Panc1 (cell line): ENCODE results near the gene POLR2B. TPM values are rescaled to one million over a fixed set of nuclear protein-coding genes. Genes with fewer than 3 reads are reported as not detected.
"Not testable (repeated sequence)": the region's sequence is repeated elsewhere in the genome, so short reads cannot be mapped to it uniquely, and the experiment has no call there.

Source experiments
- ATAC-seq: fragments of 200-7000 bp; cut with Tn5 transposase; 2 replicates; pipeline ENCODE4 v1.9.1; 2020; ENCODE audit warnings: mild to moderate bottlenecking, moderate library complexity
- BruUV-seq: library from RNA; stranded (reverse); fragments of 400-500 nt; replicated peaks from 2 replicates; lab custom pipeline; 2021; lab: Mats Ljungman, UMichigan
- CTCF ChIA-PET: fragments of 300-600 bp; sonication (Branson Sonifier 250); formaldehyde crosslinking; loops from one replicate; lab custom pipeline; 2022; ENCODE audit warnings: antibody characterized with exemption; lab: Charles Lee
- POLR2A ChIA-PET: fragments of 300-600 bp; sonication (Branson Sonifier 250); formaldehyde crosslinking; loops from one replicate; lab custom pipeline; 2022; ENCODE audit warnings: antibody characterized with exemption; lab: Charles Lee
- DNase-seq: peaks from one replicate; pipeline ENCODE4 v3.0.0-alpha.2; 2010; ENCODE audit warnings: low read depth, low spot score
- H3K27ac ChIP-seq: 2 replicates; pipeline ENCODE4 v1.5.1; 2011; ENCODE audit warnings: mild to moderate bottlenecking, low read length, inconsistent platforms
- H3K27me3 ChIP-seq: fragments of 200-500 bp; sonication (Bioruptor generic); 2 replicates; pipeline ENCODE4 v1.6.0; 2014; ENCODE audit warnings: low read length, inconsistent platforms; ENCODE audit not compliant: control insufficient read depth, insufficient read depth
- H3K36me3 ChIP-seq: fragments of 200-500 bp; sonication (Bioruptor generic); 2 replicates; pipeline ENCODE4 v1.5.1; 2014; ENCODE audit warnings: inconsistent platforms, mild to moderate bottlenecking, low read length, moderate library complexity; ENCODE audit not compliant: control insufficient read depth, insufficient read depth
- H3K4me1 ChIP-seq: 2 replicates; pipeline ENCODE4 v1.5.1; 2011; ENCODE audit warnings: inconsistent platforms, mild to moderate bottlenecking, low read length, moderate library complexity; ENCODE audit not compliant: control insufficient read depth, insufficient read depth
- H3K4me3 ChIP-seq, 2 experiments: 2 replicates each; pipeline ENCODE4 v1.5.1; 2011 to 2012; ENCODE audit warnings: low read depth in 2 of 2, low read length in 2 of 2, mild to moderate bottlenecking in 2 of 2, inconsistent platforms in 1 of 2, moderate library complexity in 1 of 2
- H3K9me3 ChIP-seq: fragments of 200-500 bp; sonication (Bioruptor generic); 2 replicates; pipeline ENCODE4 v1.5.1; 2014; ENCODE audit warnings: low read depth, mild to moderate bottlenecking, inconsistent platforms, low read length, moderate library complexity; ENCODE audit not compliant: control insufficient read depth, insufficient read depth
- POLR2AphosphoS5 ChIP-seq: IDR thresholded peaks from 2 replicates; pipeline ENCODE4 v1.6.1; 2012; ENCODE audit warnings: mild to moderate bottlenecking, low read depth, low read length, moderate library complexity
- SIN3A ChIP-seq: IDR thresholded peaks from 2 replicates; pipeline ENCODE4 v1.6.1; 2012; ENCODE audit warnings: low read depth, mild to moderate bottlenecking, low read length, moderate library complexity, borderline replicate concordance; ENCODE audit not compliant: insufficient read depth
- TCF7L2 ChIP-seq: IDR thresholded peaks from 2 replicates; pipeline ENCODE4 v1.6.1; 2011; ENCODE audit warnings: mild to moderate bottlenecking, low read depth, low read length, inconsistent platforms
- in situ Hi-C: cut with HindIII; loops from 2 replicates; pipeline ENCODE4 v1.10.0; 2016; ENCODE audit warnings: low sequenced_read_pairs, low pct_unique_long_range_greater_than_20kb
- intact Hi-C: fragments of 100-400 bp; cut with micrococcal nuclease; formaldehyde crosslinking; loops from one replicate; pipeline ENCODE4 v1.10.0; 2022; ENCODE audit not compliant: unreplicated experiment
- total RNA-seq: library from RNA; stranded (reverse); gene quantifications from one replicate; pipeline ENCODE4 v1.2.1, GENCODE V29; 2021; ENCODE audit not compliant: unreplicated experiment
- TF ChIP-seq, protein P1 (sequence below): fragments of 450-650 bp; IDR thresholded peaks from 2 replicates; pipeline ENCODE4 v1.5.1; 2017; ENCODE audit warnings: mild to moderate bottlenecking
- TF ChIP-seq, protein P2 (sequence below), 2 experiments: IDR thresholded peaks; 2 replicates each; pipeline ENCODE4 v1.6.1; 2011 to 2012; ENCODE audit warnings: low read depth in 2 of 2, control low read depth in 1 of 2, low read length in 1 of 2, mild to moderate bottlenecking in 1 of 2, moderate library complexity in 1 of 2; ENCODE audit not compliant: insufficient read depth in 1 of 2

The POLR2B gene
- total RNA-seq, 1 experiment from 2014 or later: 84.1 TPM

DNA sequence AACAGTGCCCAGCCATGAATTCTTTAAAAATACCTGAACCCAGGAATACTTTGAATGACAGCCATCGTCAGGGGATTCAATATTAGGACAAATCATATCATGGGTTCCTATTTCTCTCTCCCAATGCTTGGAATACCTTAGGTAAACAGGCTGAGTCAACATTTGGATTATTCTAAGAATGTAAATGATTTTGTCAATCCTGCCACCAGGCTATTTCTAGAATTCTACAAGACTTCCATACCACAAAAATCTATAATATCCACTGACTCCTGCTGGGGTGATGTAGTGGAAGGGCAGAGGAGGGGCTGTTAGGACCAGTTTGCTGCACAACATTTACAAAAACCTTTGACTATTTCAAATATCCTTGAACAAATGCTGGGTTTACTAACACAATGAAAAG is 66.3 kb downstream of the POLR2B start:
- no TSS peak for BruUV-seq
- ATAC-seq (no peak), DNase-seq (no peak)
- Histone ChIP-seq H3K27me3 (no peaks in the 10 kb centered on the region; the same call in 1 of the 2 replicates), H3K27ac (no peak overlapping the region), H3K9me3 (no peaks in the 10 kb centered on the region), H3K36me3 (no peaks in the 10 kb centered on the region), H3K4me1 (no peaks in the 10 kb centered on the region), H3K4me3 (no peak overlapping the region)
- TF ChIP-seq, protein P1, sequence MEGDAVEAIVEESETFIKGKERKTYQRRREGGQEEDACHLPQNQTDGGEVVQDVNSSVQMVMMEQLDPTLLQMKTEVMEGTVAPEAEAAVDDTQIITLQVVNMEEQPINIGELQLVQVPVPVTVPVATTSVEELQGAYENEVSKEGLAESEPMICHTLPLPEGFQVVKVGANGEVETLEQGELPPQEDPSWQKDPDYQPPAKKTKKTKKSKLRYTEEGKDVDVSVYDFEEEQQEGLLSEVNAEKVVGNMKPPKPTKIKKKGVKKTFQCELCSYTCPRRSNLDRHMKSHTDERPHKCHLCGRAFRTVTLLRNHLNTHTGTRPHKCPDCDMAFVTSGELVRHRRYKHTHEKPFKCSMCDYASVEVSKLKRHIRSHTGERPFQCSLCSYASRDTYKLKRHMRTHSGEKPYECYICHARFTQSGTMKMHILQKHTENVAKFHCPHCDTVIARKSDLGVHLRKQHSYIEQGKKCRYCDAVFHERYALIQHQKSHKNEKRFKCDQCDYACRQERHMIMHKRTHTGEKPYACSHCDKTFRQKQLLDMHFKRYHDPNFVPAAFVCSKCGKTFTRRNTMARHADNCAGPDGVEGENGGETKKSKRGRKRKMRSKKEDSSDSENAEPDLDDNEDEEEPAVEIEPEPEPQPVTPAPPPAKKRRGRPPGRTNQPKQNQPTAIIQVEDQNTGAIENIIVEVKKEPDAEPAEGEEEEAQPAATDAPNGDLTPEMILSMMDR: no peak
- TF ChIP-seq TCF7L2: no peak
- TF ChIP-seq, protein P2, sequence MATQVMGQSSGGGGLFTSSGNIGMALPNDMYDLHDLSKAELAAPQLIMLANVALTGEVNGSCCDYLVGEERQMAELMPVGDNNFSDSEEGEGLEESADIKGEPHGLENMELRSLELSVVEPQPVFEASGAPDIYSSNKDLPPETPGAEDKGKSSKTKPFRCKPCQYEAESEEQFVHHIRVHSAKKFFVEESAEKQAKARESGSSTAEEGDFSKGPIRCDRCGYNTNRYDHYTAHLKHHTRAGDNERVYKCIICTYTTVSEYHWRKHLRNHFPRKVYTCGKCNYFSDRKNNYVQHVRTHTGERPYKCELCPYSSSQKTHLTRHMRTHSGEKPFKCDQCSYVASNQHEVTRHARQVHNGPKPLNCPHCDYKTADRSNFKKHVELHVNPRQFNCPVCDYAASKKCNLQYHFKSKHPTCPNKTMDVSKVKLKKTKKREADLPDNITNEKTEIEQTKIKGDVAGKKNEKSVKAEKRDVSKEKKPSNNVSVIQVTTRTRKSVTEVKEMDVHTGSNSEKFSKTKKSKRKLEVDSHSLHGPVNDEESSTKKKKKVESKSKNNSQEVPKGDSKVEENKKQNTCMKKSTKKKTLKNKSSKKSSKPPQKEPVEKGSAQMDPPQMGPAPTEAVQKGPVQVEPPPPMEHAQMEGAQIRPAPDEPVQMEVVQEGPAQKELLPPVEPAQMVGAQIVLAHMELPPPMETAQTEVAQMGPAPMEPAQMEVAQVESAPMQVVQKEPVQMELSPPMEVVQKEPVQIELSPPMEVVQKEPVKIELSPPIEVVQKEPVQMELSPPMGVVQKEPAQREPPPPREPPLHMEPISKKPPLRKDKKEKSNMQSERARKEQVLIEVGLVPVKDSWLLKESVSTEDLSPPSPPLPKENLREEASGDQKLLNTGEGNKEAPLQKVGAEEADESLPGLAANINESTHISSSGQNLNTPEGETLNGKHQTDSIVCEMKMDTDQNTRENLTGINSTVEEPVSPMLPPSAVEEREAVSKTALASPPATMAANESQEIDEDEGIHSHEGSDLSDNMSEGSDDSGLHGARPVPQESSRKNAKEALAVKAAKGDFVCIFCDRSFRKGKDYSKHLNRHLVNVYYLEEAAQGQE (IDR thresholded peaks at IDR 0.05; ENCODE audit: insufficient read depth in 1 of 2, low read depth in 2 of 2, low read length in 1 of 2): no peak
- no peak for TF ChIP-seq SIN3A
- no peak for TF ChIP-seq POLR2AphosphoS5
- CTCF ChIA-PET: no interaction called here
- intact Hi-C loops: loop anchor here (10.0 kb wide), 1 partner anchor 100 kb away; no protein-coding TSS in a partner anchor
- POLR2A ChIA-PET: no interaction called here
- in situ Hi-C loops: no loop called here

DNA sequence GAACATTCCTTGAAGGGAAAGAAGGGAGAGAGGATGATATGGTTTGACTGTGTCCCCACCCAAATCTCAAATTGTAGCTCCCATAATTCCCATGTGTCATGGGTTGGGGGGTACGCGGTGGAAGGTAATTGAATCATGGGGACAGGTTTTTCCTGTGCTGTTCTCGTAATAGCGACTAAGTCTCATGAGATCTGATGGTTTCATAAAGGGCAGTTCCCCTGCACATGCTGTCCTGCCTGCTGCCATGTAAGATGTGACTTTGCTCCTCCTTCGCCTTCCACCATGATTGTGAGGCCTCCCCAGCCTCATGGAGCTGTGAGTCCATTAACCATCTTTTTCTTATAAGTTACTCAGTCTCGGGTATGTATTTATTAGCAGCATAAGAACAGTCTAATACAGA is 68.3 kb downstream of the POLR2B start:
- H3K9me3 ChIP-seq, H3K36me3 ChIP-seq, BruUV-seq, DNase-seq, in situ Hi-C loops, H3K4me1 ChIP-seq, CTCF ChIA-PET, H3K27ac ChIP-seq, POLR2A ChIA-PET, ATAC-seq, H3K27me3 ChIP-seq, H3K4me3 ChIP-seq: not testable (repeated sequence)
- intact Hi-C loops: loop anchor here (10.0 kb wide), 1 partner anchor 98 kb away; no protein-coding TSS in a partner anchor

DNA sequence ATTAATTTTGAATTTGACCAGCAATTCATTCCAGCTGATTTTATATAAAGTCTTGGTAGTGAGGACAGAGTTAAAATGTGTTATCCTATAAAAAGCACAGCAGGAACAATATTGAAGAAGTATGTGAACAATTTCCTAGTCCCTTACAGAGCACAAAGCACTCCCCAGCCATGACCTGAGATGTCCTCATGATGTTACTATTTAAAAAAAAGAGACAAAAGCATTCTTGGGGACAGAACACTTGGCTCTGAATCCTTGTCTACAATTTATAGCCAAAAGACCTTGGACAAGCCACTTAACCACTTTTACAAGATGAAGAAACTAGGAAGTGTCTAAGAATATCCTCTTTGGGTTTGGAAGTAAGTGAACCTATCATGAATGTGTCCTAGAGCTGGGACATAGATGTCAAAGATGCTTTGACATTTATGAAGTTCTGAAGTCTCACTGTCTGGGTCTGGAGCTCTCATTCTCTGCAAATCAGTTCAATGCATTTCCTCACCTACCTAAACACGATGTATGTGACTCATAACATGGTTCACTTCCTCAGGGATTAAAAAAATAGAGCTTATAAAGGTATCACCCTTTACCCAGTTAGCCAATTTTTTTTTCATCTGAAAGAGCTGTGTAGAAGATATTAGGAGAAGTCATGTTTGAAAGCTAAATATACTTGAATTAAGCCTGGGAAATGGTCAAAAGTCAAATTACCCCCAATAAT is 70.1 kb downstream of the POLR2B start:
- ChIA-PET POLR2A (no interaction called here), CTCF (no interaction called here)
- DNase-seq (no peak), ATAC-seq (no peak)
- no peaks in the 10 kb centered on the region for H3K4me1 ChIP-seq
- H3K27ac ChIP-seq: no peak overlapping the region
- TF ChIP-seq SIN3A (no peak), TCF7L2 (no peak), POLR2AphosphoS5 (no peak)
- TF ChIP-seq, protein P1: no peak
- TF ChIP-seq, protein P2 (IDR thresholded peaks at IDR 0.05; ENCODE audit: insufficient read depth in 1 of 2, low read depth in 2 of 2, low read length in 1 of 2): no peak
- H3K9me3 ChIP-seq: no peaks in the 10 kb centered on the region
- BruUV-seq: no TSS peak
- H3K36me3 ChIP-seq: no peaks in the 10 kb centered on the region
- in situ Hi-C loops: no loop called here
- no peak overlapping the region for H3K4me3 ChIP-seq
- intact Hi-C loops: loop anchor here (10.0 kb wide), 1 partner anchor 96 kb away; no protein-coding TSS in a partner anchor
- H3K27me3 ChIP-seq: no peaks in the 10 kb centered on the region; the same call in 1 of the 2 replicates
